ENCODE measurements around the gene RC3H1.
A peak's percentile ranks its signal among the peaks of the same experiment; 100 is the strongest.
"Not testable (repeated sequence)": the region's sequence is repeated elsewhere in the genome, so short reads cannot be mapped to it uniquely, and the experiment has no call there.

The RC3H1 gene

GRCh38 chr1:174018565-174018964 is 3.6 kb downstream of the RC3H1 start:
- DNase-seq: no peak

GRCh38 chr1:174017231-174017970 is 4.8 kb downstream of the RC3H1 start:
- DNase-seq: no peak

GRCh38 chr1:174013864-174014418 is 8.2 kb downstream of the RC3H1 start:
- DNase-seq: no peak

GRCh38 chr1:174008979-174009378 is 13.2 kb downstream of the RC3H1 start:
- DNase-seq: no peak

- DNase-seq: no peak
Measured at GRCh38 chr1:174008269-174008668, 13.9 kb downstream of the RC3H1 start.

GRCh38 chr1:174007851-174008250 is 14.3 kb downstream of the RC3H1 start:
- DNase-seq: no peak

GRCh38 chr1:174005032-174005431 is 17.1 kb downstream of the RC3H1 start:
- peak; percentile 37 for DNase-seq

- DNase-seq: no peak
Measured at GRCh38 chr1:174003867-174004266, 18.3 kb downstream of the RC3H1 start.

GRCh38 chr1:174001573-174001972 is 20.6 kb downstream of the RC3H1 start:
- DNase-seq: no peak

- no peak for DNase-seq
Measured at GRCh38 chr1:174000371-174000770, 21.8 kb downstream of the RC3H1 start.

GRCh38 chr1:173997791-173998190 is 24.4 kb downstream of the RC3H1 start:
- no peak for DNase-seq

GRCh38 chr1:173996995-173997394 is 25.2 kb downstream of the RC3H1 start:
- no peak for DNase-seq

GRCh38 chr1:173995475-173995874 is 26.7 kb downstream of the RC3H1 start:
- DNase-seq: no peak

- DNase-seq: not testable (repeated sequence)
Measured at GRCh38 chr1:173993948-173994347, 28.2 kb downstream of the RC3H1 start.

- DNase-seq: no peak
Measured at GRCh38 chr1:173988068-173988467, 34.1 kb downstream of the RC3H1 start.

GRCh38 chr1:173986951-173987350 is 35.2 kb downstream of the RC3H1 start:
- no peak for DNase-seq

GRCh38 chr1:173970252-173970651 is 51.9 kb downstream of the RC3H1 start:
- no peak for DNase-seq

- not testable (repeated sequence) for DNase-seq
Measured at GRCh38 chr1:173965896-173966295, 56.3 kb downstream of the RC3H1 start.

GRCh38 chr1:173963477-173963876 is 58.7 kb downstream of the RC3H1 start:
- DNase-seq: no peak

GRCh38 chr1:173960625-173961024 is 61.5 kb downstream of the RC3H1 start:
- no peak for DNase-seq

- DNase-seq: no peak
Measured at GRCh38 chr1:173954179-173954578, 68.0 kb downstream of the RC3H1 start.

- no peak for DNase-seq
Measured at GRCh38 chr1:173948594-173948993, 73.6 kb downstream of the RC3H1 start.

GRCh38 chr1:173946380-173946921 is 75.7 kb downstream of the RC3H1 start:
- no peak for DNase-seq

GRCh38 chr1:173937062-173937461 is 85.1 kb downstream of the RC3H1 start:
- DNase-seq: no peak

- no peak for DNase-seq
Measured at GRCh38 chr1:173934440-173934839, 87.7 kb downstream of the RC3H1 start.
